HepG2 (cell line): Measurements from ENCODE around the gene TUBG2. TPM values are rescaled to one million over a fixed set of nuclear protein-coding genes. Genes with fewer than 3 reads are reported as not detected.

Experiments used
- AGO1 ChIP-seq: fragments of 200-400 bp; formaldehyde crosslinking; IDR thresholded peaks from 2 replicates; pipeline ENCODE4 v1.6.1; 2017; ENCODE audit warnings: mild to moderate bottlenecking, low read depth, low read length, moderate library complexity; ENCODE audit not compliant: poor library complexity, severe bottlenecking
- CREB1 ChIP-seq, 2 experiments: fragments of 450-650 bp in 1 of 2; IDR thresholded peaks; 2 replicates each; pipeline ENCODE4 v1.6.1; 2016 to 2017; ENCODE audit warnings: control low read depth in 1 of 2, mild to moderate bottlenecking in 1 of 2, missing compliant biosample characterization in 1 of 2, missing genetic modification characterization in 1 of 2
- CSRNP2 ChIP-seq: sonication (generic); formaldehyde crosslinking; conservative IDR thresholded peaks from 2 replicates; pipeline ENCODE4 v1.8.0; 2022; ENCODE audit warnings: low read depth, missing genetic modification reagents
- FOXO1 ChIP-seq: sonication (generic); formaldehyde crosslinking; IDR thresholded peaks from 2 replicates; pipeline ENCODE4 v1.4.0; 2020; ENCODE audit warnings: missing genetic modification reagents
- HMGXB3 ChIP-seq: sonication (generic); formaldehyde crosslinking; IDR thresholded peaks from 2 replicates; pipeline ENCODE4 v1.4.0; 2020; ENCODE audit warnings: missing genetic modification reagents, borderline replicate concordance
- HNF1B ChIP-seq: sonication (generic); formaldehyde crosslinking; IDR thresholded peaks from 2 replicates; pipeline ENCODE4 v1.5.1; 2020; ENCODE audit warnings: mild to moderate bottlenecking, moderate library complexity, missing genetic modification reagents
- KAT8 ChIP-seq: IDR thresholded peaks from 2 replicates; pipeline ENCODE4 v1.6.1; 2016; ENCODE audit warnings: missing genetic modification reagents, missing compliant biosample characterization
- NONO ChIP-seq, 2 experiments: fragments of 450-650 bp in 1 of 2; sonication (generic) in 1 of 2; formaldehyde crosslinking in 1 of 2; IDR thresholded peaks in 1 of 2; conservative IDR thresholded peaks in 1 of 2; 2 replicates each; pipeline versions ENCODE4 v1.6.1 to v1.8.0; 2017 to 2022; ENCODE audit warnings: mild to moderate bottlenecking in 1 of 2, missing genetic modification reagents in 1 of 2, moderate library complexity in 1 of 2
- NR2F6 ChIP-seq, 2 experiments: IDR thresholded peaks; 2 replicates each; pipeline ENCODE4 v1.6.1; 2016; ENCODE audit warnings: antibody characterized with exemption in 1 of 2, mild to moderate bottlenecking in 1 of 2
- NR3C1 ChIP-seq: sonication (generic); formaldehyde crosslinking; IDR thresholded peaks from 2 replicates; pipeline ENCODE4 v1.4.0; 2020; ENCODE audit warnings: missing genetic modification reagents
- ZBTB3 ChIP-seq: sonication (generic); formaldehyde crosslinking; IDR thresholded peaks from 2 replicates; pipeline ENCODE4 v1.4.0; 2020; ENCODE audit warnings: low read depth, mild to moderate bottlenecking, moderate library complexity, missing genetic modification reagents, borderline replicate concordance
- ZNF343 ChIP-seq: sonication (generic); formaldehyde crosslinking; IDR thresholded peaks from 2 replicates; pipeline ENCODE4 v1.4.0; 2020; ENCODE audit warnings: mild to moderate bottlenecking, missing genetic modification reagents
- ZNF367 ChIP-seq: sonication (generic); formaldehyde crosslinking; IDR thresholded peaks from 2 replicates; pipeline ENCODE4 v1.4.0; 2020; ENCODE audit warnings: missing genetic modification reagents, borderline replicate concordance
- ZNF788 ChIP-seq: sonication (generic); formaldehyde crosslinking; IDR thresholded peaks from 2 replicates; pipeline ENCODE4 v1.5.0; 2020; ENCODE audit warnings: mild to moderate bottlenecking, missing genetic modification reagents, borderline replicate concordance
- polyA plus RNA-seq, 8 experiments: library from polyadenylated mRNA; depleted of rRNA in 3 of 8; stranded (reverse) in 7 of 8; unstranded in 1 of 8; fragments of >200 nt; fragmentation: Illumina TruSeq in 4 of 8; extraction: Trizol in 4 of 8; gene quantifications; 2 replicates each; pipeline versions ENCODE4 v1.2.1 to v1.2.3, GENCODE V29; 2011 to 2016; ENCODE audit warnings: low read depth in 4 of 8, missing spikeins in 1 of 8, mixed read lengths in 1 of 8; ENCODE audit not compliant: insufficient read depth in 1 of 8
- total RNA-seq, 5 experiments: library from RNA; depleted of rRNA; stranded (reverse); fragments of >200 nt; fragmentation: Illumina TruSeq; extraction: Trizol; gene quantifications; 2 replicates each; pipeline ENCODE4 v1.2.3, GENCODE V29; 2016; ENCODE audit warnings: low read depth in 1 of 5
- TF ChIP-seq, protein P1 (sequence below): sonication (generic); formaldehyde crosslinking; IDR thresholded peaks from 2 replicates; pipeline ENCODE4 v1.5.1; 2020; ENCODE audit warnings: missing genetic modification reagents, mild to moderate bottlenecking, borderline replicate concordance
- TF ChIP-seq, protein P2 (sequence below): IDR thresholded peaks from 2 replicates; pipeline ENCODE4 v1.6.1; 2012; ENCODE audit warnings: inconsistent platforms

TUBG2 gene
- total and polyA plus RNA-seq, 2 of the 13 experiments (the other 11 are each of a cell fraction or from before 2014, with no cell fraction given), result 16.0 to 42.3 TPM

DNA sequence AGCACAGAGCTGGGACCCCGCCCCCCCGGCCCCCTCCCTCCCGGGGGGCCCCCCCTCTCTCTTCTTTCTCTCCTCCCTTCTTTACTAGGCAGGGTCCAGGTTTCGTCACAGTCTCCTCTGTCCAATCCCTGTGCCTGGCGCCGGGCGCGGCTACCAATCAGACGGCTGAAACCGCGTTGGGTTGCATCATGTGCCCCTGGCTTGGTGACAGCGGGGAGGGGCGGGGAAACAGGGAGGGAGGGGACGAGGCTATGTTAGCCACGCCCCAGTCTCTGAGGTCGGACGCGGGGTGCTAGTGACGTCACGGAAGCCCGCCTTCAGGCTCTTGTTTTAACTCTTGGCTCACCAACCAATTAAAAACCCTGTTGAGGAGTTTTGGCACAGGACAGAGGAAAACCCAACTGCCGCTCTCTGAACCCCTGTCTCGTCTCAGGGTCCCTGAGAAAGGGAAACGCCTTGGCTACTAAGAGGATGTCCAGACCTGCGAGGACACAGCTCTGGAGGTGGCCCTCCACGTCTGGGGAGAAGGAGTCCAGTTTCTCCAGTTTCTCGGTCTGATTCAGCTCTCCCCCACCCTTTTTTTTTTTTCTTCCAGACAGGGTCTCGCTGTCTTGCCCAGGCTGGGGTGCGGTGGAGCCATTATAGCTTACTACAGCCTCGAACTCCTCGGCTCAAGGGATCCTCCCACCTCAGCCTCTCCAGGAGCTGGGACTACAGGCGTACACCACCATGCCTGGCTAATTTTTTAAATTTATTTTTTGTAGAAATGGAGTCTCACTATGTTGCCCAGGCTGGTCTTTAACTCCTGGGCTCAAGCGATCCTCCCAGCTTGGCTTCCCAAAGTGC lies 18.2 kb downstream of the TUBG2 start (continued):
- TF ChIP-seq, protein P1, sequence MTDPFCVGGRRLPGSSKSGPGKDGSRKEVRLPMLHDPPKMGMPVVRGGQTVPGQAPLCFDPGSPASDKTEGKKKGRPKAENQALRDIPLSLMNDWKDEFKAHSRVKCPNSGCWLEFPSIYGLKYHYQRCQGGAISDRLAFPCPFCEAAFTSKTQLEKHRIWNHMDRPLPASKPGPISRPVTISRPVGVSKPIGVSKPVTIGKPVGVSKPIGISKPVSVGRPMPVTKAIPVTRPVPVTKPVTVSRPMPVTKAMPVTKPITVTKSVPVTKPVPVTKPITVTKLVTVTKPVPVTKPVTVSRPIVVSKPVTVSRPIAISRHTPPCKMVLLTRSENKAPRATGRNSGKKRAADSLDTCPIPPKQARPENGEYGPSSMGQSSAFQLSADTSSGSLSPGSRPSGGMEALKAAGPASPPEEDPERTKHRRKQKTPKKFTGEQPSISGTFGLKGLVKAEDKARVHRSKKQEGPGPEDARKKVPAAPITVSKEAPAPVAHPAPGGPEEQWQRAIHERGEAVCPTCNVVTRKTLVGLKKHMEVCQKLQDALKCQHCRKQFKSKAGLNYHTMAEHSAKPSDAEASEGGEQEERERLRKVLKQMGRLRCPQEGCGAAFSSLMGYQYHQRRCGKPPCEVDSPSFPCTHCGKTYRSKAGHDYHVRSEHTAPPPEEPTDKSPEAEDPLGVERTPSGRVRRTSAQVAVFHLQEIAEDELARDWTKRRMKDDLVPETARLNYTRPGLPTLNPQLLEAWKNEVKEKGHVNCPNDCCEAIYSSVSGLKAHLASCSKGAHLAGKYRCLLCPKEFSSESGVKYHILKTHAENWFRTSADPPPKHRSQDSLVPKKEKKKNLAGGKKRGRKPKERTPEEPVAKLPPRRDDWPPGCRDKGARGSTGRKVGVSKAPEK (CRISPR knock-in tag), result no peak
- no peak for TF ChIP-seq ZBTB3 (CRISPR knock-in tag)
- TF ChIP-seq ZNF788 (CRISPR knock-in tag), result no peak
- TF ChIP-seq CREB1 (IDR thresholded peaks at IDR 0.05), result peak; percentile 100
- TF ChIP-seq CREB1 (CRISPR knock-in tag; IDR thresholded peaks at IDR 0.05), result peak; percentile 96
- TF ChIP-seq NR2F6 (IDR thresholded peaks at IDR 0.05), result no peak
- peak; percentile 29; the same call in 1 of the 2 replicates for TF ChIP-seq NR2F6 (CRISPR knock-in tag; IDR thresholded peaks at IDR 0.05)
- TF ChIP-seq AGO1, result no peak
- no peak; the same call in none of the 2 replicates for TF ChIP-seq KAT8 (CRISPR knock-in tag)
- TF ChIP-seq CSRNP2, result no peak
- peak; percentile 96 for TF ChIP-seq HMGXB3 (CRISPR knock-in tag)
- 0 out of 2 replicates have a peak, but pooled peaks have one; percentile 6 for TF ChIP-seq ZNF343 (CRISPR knock-in tag)
- TF ChIP-seq FOXO1 (CRISPR knock-in tag), result no peak
- TF ChIP-seq, protein P2, sequence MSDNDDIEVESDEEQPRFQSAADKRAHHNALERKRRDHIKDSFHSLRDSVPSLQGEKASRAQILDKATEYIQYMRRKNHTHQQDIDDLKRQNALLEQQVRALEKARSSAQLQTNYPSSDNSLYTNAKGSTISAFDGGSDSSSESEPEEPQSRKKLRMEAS, result peak; percentile 69
- TF ChIP-seq ZNF367, result no peak
- TF ChIP-seq HNF1B (CRISPR knock-in tag), result no peak
- TF ChIP-seq NR3C1 (CRISPR knock-in tag), result no peak
- no peak for TF ChIP-seq NONO (IDR thresholded peaks at IDR 0.05)
- no peak for TF ChIP-seq NONO (CRISPR knock-in tag; conservative IDR thresholded peaks at IDR 0.05)
